ENCODE measurements around the gene TM9SF1.

- TF ChIP-seq CTCF (IDR thresholded peaks at IDR 0.05) (no peak), POLR2A (IDR thresholded peaks at IDR 0.05) (no peak)
Observed at GRCh38 chr14:24150567-24150966, 44.7 kb downstream of the TM9SF1 start.
